ENCODE results near the gene HSPH1.
A peak's percentile ranks its signal among the peaks of the same experiment; 100 is the strongest.

HSPH1 gene

DNA sequence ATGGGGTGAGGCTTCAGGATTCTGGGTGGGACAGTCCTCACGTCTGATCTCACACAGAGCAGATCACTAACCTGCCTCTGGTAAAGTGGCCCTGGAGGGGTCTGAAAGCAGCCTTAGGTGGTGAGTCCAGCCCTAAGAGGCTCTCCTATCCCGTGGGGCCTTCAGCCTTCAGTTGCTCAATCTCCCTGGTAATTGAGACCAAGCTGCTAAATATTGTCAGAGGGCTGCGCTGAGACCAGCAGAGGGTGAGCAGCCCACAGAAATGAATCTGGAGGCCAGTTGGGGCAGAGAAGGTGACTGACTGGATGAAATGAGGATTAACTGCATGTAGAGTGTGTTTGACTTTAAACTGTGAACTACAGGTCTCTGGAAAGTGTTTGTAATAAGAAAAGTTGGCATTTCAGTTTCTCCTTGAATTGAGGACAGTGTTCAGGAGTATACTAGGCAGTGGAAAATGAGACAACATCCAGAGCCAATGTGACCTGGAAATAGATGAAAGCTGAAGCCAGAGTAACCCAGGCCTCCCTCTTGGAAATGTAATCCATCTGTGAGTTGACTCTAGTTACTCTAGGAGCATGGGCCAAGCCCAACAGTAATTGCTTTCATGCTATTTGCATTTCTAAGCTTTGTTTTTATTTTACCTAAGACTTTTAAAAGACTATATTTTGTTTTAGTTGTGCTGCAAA, 14.3 kb upstream of the HSPH1 start:
- DNase-seq, result no peak

DNA sequence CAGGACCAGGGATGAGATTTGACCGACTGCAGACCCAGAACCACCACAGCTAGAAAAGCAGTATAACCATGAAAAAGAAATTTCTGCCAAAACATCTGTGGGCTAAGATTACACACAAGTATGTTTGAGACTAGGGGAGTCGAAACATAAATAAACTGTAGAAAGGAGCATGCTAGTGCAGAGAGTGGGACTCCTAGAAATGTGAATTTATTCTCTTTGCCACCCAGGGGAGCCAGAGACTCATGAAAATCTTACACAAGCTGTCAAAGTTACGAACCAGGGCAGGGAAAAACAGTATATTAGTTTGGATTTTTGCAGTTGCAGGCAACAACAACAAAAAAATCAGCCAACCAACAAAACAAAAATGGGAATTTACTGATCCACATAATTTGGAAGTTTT, 12.3 kb upstream of the HSPH1 start:
- DNase-seq, result no peak

- DNase-seq, result no peak
Measured at GRCh38 chr13:31172535-31172934, 10.8 kb upstream of the HSPH1 start.

DNA sequence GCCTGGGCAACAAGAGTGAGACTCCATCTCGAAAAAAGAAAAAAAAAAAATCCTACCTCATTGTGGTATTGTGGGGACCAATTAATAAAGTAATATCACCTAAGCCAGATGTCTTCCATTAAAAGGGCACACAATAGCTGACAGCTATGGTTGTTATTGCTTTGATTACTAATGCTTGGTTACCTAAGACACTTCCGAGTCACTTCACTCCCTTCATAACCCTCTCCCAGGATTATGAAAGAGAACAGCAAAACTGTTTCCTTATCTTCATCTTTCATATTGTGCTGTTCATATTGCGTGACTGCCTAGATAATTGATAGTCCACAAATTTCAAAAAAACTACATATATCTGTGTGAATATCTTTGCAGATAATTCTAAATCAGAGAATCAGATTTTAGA, 10.3 kb upstream of the HSPH1 start:
- no peak for DNase-seq

DNA sequence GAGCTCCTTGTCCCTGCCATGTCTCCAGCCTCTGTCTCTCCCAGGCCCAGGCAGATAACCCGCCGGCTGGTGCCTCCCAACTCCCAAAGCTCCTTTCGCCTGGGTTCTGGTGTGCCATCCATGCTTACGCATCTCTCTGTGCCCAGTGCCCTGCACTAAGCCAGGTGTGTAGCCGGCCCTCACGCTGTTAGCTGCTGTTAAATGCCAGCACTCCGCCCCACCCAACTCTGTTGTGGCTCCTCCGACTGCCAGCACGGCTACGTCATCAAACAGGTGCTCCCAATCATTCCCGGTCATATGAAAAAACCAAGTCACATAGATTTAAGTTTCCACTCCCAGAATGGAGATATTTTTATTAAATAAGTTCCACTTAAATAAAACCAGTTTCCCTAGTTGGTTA, 7.0 kb upstream of the HSPH1 start:
- DNase-seq, result no peak

DNA sequence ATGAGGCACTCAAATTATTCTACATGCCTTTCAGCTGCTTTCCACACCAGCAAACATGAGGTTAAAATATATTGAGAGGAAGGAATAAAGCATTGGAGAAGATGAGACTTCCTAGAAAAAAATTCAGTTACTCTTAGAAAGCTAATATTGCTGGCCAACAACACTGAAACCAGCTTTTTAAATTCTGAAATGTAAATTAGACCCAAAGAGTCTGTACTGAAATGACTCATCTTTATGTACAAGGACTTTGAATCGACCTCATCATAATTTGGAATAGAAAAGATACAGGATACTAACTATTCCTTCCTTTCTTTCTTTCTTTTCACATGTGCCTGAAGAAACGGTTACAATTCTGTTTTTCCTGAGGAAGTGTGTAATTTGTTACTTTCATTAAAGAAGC, 6.5 kb upstream of the HSPH1 start:
- no peak for DNase-seq

DNA sequence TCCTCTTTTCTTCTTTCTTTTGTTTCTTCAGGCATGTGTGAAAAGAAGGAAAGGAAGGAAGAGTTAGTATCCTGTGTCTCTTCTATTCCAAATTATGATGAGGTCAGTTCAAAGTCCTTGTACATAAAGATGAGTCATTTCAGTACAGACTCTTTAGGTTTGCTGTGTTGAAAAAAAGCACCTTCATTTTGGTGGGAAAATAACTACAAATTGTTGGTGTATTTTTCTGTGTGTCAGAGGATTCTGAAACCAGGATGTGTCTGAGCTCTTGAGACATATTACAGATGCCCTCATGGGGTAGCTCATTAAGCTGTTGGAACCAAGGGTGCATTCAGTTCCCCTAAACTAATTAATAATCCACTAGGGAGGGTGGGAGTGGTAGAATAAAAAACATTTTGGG, 5.8 kb upstream of the HSPH1 start:
- DNase-seq, result no peak

DNA sequence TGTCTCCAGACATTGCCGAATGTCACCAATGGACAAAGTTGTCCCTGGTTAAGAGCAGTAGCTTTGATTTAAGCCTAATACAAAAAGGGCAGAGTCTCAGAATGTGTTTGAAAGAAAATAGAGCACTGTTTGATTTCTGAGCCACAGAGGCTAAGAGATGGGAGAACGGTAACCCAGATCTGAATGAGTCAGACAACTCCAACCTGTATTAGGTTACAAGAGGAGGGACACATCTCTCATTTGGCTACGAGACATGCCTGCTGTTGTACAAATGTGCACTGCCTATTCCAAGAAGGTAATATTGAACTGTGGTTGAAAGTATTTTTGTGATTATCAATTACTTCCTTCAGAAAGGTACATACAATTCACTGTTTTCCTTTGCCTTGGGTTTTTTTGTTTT, 4.9 kb upstream of the HSPH1 start:
- DNase-seq, result no peak

GRCh38 chr13:31162151-31163008, 676 bp upstream of the HSPH1 start:
- peak; percentile 98 for DNase-seq

GRCh38 chr13:31160857-31161556, 697 bp downstream of the HSPH1 start:
- DNase-seq, result no peak

GRCh38 chr13:31159306-31159705, 2.4 kb downstream of the HSPH1 start:
- no peak for DNase-seq

DNA sequence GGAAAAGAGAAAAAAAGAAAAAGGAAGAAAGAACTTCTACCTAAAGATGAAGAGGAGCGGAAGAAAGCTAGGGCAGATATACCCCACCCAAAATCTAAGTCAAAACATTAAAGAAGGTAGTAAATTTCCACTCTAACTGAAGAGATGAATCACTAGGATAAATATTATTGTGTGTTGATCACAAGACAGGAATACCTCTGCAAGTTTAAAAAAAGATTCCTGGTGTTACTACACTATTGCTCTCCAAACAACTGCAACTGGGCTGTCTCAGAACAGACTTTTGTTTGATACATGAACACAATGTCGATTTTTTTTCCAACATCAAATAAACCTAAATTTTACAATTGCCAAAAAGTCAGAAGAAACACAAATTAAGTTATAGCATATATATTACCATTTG, 6.8 kb downstream of the HSPH1 start:
- DNase-seq, result no peak

DNA sequence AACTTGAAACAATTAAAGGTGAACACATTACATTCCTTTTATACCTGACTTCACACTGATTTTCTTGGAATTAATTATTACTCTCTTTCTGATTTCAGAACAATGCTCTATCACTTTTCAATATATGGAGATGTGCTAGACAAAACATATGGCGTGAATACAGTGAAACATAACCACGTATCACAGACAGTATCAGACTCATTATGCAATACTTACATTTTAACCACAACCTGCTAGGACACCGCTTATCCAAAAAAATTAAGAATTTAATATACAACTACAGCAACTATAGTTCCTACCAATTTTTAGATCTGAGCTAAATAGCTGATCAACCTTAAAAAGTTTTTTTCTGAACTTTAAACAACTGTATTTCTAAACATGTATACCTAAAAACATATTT, 9.9 kb downstream of the HSPH1 start:
- no peak for DNase-seq

DNA sequence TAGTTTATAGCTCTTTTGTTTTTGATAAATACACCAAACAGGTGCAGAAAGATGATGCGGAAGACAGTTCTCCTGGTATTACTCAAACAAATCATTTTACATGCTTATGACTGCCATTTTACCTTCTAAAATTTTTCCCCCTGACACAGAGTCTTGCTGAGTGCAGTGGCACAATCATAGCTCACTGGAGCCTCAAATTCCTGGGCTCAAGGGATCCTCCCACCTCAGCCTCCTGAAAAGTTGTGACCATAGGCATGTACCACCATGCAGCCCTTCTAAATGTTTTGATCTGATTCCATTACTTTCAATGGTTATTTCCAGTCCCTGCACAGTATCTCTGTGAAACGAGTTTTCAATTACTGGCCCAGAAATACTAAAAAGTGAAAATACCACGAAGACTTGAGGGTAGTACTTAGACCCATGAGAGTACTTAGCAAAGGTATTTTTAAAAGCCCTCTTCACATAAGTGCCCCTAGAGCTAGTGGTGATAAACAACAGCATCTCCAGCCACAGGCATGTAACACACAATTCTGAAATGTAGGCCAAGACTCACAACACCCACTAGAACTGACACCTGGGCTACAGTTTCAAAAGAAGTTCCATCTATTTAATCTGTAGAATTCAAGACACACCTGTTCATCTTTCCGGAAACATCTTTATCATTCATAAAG, 11.3 kb downstream of the HSPH1 start:
- DNase-seq, result no peak

DNA sequence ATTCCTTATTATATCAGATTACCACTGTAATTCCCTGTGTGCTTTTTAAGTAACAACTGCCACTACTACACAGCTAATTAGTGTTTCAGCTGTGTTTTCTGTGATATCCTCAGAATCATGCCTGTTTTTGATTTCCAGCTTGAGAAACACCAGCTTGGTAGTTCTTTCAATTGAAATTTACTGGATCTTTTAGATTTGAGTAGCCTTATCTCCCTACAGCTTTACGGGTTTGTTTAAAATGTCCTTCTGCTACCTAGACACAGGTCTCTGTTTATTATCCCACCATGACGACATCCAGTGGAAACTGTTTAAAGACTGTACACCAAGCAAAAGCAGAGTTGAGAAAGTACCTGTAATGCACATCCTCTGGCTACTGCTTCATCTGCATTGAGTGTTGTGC, 12.1 kb downstream of the HSPH1 start:
- no peak for DNase-seq

GRCh38 chr13:31145417-31145816, 16.3 kb downstream of the HSPH1 start:
- DNase-seq, result no peak

DNA sequence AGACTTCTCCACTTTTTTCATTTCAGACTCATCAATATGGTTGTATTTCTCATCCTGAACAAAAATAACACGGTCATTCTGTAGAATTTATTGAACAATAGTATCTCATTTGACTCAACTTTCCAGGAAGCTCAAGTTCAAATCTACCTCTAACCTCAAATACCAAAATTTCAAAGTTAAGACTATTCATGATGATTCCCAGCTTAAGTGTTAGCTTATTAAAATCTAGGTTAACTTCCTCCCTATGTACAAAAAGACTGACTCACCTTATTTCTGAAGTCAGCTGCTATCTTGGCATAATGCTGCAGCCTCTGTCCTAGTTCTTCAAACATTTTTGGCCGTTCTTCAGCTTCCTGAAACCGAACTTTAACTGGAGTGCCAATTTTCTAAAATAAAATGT, 23.2 kb downstream of the HSPH1 start:
- DNase-seq, result no peak

DNA sequence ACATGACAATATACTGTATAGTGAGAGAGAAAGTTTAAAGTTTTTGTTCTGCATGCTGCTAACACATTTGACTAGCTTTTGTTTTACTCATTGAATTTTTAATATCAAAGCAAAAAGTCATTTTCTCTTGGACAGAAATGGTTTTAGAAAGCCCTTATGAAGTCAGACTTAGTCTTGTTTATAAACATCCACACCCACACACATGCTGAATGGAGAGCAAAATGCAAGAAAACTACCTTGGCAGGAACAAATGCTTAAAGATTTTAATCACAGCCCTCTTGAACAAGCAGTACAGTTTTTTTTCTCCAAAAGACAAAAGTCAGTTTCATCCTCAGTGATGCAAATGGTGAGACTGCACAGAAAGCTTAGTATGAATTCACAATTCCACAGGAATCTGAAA, 25.0 kb downstream of the HSPH1 start:
- DNase-seq, result no peak

- DNase-seq, result no peak
Measured at GRCh38 chr13:31134039-31134711, 27.5 kb downstream of the HSPH1 start.

DNA sequence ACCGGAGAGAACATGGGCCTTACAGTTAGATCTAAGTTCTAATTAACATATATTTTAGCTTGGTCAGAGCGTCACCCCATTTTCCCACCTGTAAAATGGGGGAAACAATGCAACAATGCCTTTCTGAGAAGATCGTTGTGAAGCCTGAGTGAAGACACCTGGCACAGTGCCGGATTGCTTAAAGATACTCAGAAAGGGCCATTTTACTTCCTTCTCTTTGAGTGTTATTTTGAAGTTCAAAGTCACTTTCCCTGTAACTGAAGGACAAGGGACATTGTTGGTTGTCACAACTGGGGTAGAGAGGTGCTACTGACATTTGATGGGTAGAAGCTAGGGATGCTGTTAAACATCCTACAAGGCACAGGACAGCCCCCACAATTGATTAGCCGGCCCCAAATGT, 28.1 kb downstream of the HSPH1 start:
- DNase-seq, result no peak

DNA sequence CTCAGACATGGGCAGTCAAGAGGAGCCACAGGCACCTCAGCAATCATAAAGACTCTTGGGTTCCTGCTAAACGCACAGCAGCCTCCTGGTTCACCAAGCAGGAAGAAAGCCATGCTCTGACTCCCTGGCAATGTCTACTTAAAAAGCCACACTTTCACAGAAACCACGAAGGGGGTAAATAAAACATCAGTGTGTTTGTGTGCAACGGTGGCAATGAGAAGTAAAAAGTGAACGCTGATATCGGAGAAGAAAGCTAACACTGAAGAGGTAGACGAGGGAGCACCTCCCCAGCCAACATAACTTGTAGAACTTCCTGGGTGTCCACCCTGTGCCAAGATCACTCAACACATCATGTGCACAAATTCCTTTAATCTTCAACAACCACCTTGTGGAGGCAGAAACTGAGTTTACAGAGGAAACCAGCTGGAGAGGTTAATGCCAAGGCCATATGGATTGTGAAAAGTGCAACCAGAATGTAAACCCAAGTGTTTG, 30.2 kb downstream of the HSPH1 start:
- DNase-seq, result no peak

DNA sequence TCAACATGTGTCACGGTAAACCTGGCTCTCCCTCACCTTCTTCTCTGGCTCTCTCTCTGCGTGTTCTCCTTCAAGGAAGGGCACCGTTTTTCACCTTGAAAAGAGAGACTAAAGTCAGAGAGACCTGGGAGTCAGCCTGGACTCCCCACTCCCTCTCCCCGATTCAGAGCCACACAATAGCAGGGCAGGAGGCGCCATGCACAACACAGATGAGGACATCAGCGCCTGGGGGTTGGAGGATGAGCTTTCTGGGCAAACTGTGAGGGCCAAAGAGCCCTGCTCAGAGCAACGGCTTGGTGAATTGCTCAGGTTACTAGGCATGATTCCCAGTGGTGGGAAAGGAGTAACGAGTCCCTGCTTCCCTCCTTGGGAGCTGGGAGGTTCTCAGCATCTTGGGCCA, 32.3 kb downstream of the HSPH1 start:
- no peak for DNase-seq

GRCh38 chr13:31124204-31124603, 37.5 kb downstream of the HSPH1 start:
- no peak for DNase-seq

All from NCI-H524 treated with DMSO at 0.1 percent for 48 hours (cell line).